Natural killer cell (primary cell): ENCODE data around the gene RPL15. TPM values are rescaled to one million over a fixed set of nuclear protein-coding genes. Genes with fewer than 3 reads are reported as not detected.

ENCODE experiments used
- ATAC-seq, 3 donors: fragments of 150-1000 bp in 2 of 3; fragments of 200-7000 bp in 1 of 3; cut with Tn5 transposase; 1 replicate in 1 of 3; 2 replicates in 2 of 3; pipeline ENCODE4 v1.10.0; 2021; ENCODE audit warnings: mild to moderate bottlenecking in 2 of 3, moderate library complexity in 2 of 3
- DNase-seq, 2 donors: peaks; one replicate each; pipeline versions ENCODE4 v3.0.0 to v3.0.0-alpha.2; 2013 to 2021; ENCODE audit warnings: mixed read lengths in 1 of 2
- H3K27ac ChIP-seq: one replicate; pipeline ENCODE4 v1.5.1; 2013; ENCODE audit warnings: mild to moderate bottlenecking, low read length
- H3K27me3 ChIP-seq: one replicate; pipeline ENCODE4 v1.6.1; 2013; ENCODE audit warnings: low read length; ENCODE audit not compliant: control insufficient read depth, insufficient read depth
- H3K36me3 ChIP-seq: one replicate; pipeline ENCODE4 v1.6.1; 2013; ENCODE audit warnings: low read length; ENCODE audit not compliant: control insufficient read depth, insufficient read depth
- H3K4me1 ChIP-seq: one replicate; pipeline ENCODE4 v1.6.1; 2013; ENCODE audit warnings: low read length; ENCODE audit not compliant: control insufficient read depth, insufficient read depth
- H3K4me3 ChIP-seq: one replicate; pipeline ENCODE4 v1.5.1; 2013; ENCODE audit warnings: low read length
- H3K9me3 ChIP-seq: one replicate; pipeline ENCODE4 v1.6.1; 2013; ENCODE audit warnings: low read length; ENCODE audit not compliant: control insufficient read depth, insufficient read depth
- H3K27ac Mint-ChIP-seq, 2 donors: one replicate each; pipeline ENCODE4 v1.8.0; 2022; ENCODE audit warnings: mild to moderate bottlenecking in 2 of 2, mixed read lengths in 2 of 2, moderate library complexity in 1 of 2
- H3K27me3 Mint-ChIP-seq, 2 donors: one replicate each; pipeline ENCODE4 v1.8.0; 2022; ENCODE audit warnings: low read depth in 2 of 2, mixed read lengths in 2 of 2
- H3K36me3 Mint-ChIP-seq: one replicate; pipeline ENCODE4 v1.8.0; 2022; ENCODE audit warnings: mixed read lengths
- H3K4me1 Mint-ChIP-seq, 2 donors: one replicate each; pipeline ENCODE4 v1.8.0; 2022; ENCODE audit warnings: mixed read lengths in 2 of 2
- H3K4me3 Mint-ChIP-seq: one replicate; pipeline ENCODE4 v1.8.0; 2022; ENCODE audit warnings: mild to moderate bottlenecking, moderate library complexity, mixed read lengths
- H3K9me3 Mint-ChIP-seq, 2 donors: one replicate each; pipeline ENCODE4 v1.8.0; 2022; ENCODE audit warnings: mixed read lengths in 2 of 2
- CTCF ChIP-seq: fragments of 200-600 bp; IDR thresholded peaks from one replicate; pipeline ENCODE4 v1.8.0; 2022; ENCODE audit warnings: antibody characterized with exemption
- WGBS: methylation state at CpG from one replicate; pipeline ENCODE4 v1.1.7; 2013; ENCODE audit warnings: missing lambda C conversion rate; ENCODE audit not compliant: insufficient coverage; 5-methylcytosine and 5-hydroxymethylcytosine counted together
- intact Hi-C: fragments of 100-400 bp; cut with micrococcal nuclease; formaldehyde crosslinking; loops from one replicate; pipeline ENCODE4 v1.14.2; 2022
- total RNA-seq, 4 donors: library from RNA; stranded (reverse); fragments of 120-200 nt in 1 of 4; gene quantifications; one replicate each; pipeline versions ENCODE4 v1.2.3 to v1.2.4, GENCODE V29; 2013 to 2022

The RPL15 gene
- total RNA-seq, 3 donors from 2014 or later (not counting 1 experiment from before 2014, with no cell fraction given) = 1,116 to 1,338 (median 1,291) TPM

GRCh38 chr3:23950293-23950692 lies 33.4 kb downstream of the RPL15 start:
- H3K27ac ChIP-seq = peak overlapping the region; percentile 20
- Mint-ChIP-seq H3K4me3 (peak overlapping the region; percentile 77), H3K4me1 (peaks cover 58 to 59% of the 10 kb centered on the region in 2 donors), H3K9me3 (no peaks in the 10 kb centered on the region), H3K27ac (peak overlapping the region; percentile 81 to 89), H3K36me3 (no peaks in the 10 kb centered on the region), H3K27me3 (no peaks in the 10 kb centered on the region)
- intact Hi-C loops = no loop called here
- ATAC-seq (no peak), DNase-seq (peak in 1 of 2 donors; percentile 24)
- peaks cover 6% of the 10 kb centered on the region for H3K36me3 ChIP-seq
- no peaks in the 10 kb centered on the region for H3K9me3 ChIP-seq
- peaks cover 11% of the 10 kb centered on the region for H3K4me1 ChIP-seq
- no peak for TF ChIP-seq CTCF
- no peaks in the 10 kb centered on the region for H3K27me3 ChIP-seq
- no peak overlapping the region for H3K4me3 ChIP-seq

GRCh38 chr3:23952646-23953045 lies 35.7 kb downstream of the RPL15 start:
- intact Hi-C loops = no loop called here
- no peaks in the 10 kb centered on the region for H3K27me3 ChIP-seq
- no peak overlapping the region for H3K4me3 ChIP-seq
- peaks cover 3% of the 10 kb centered on the region for H3K4me1 ChIP-seq
- Mint-ChIP-seq H3K27me3 (no peaks in the 10 kb centered on the region), H3K36me3 (no peaks in the 10 kb centered on the region), H3K27ac (no peak overlapping the region), H3K4me1 (peaks cover 53 to 57% of the 10 kb centered on the region in 2 donors), H3K9me3 (no peaks in the 10 kb centered on the region), H3K4me3 (no peak overlapping the region)
- WGBS = 62% methylated on average over 4 of the region's 4 CpGs
- H3K27ac ChIP-seq = no peak overlapping the region
- no peaks in the 10 kb centered on the region for H3K9me3 ChIP-seq
- DNase-seq = no peak
- TF ChIP-seq CTCF = no peak
- H3K36me3 ChIP-seq = peaks cover 11% of the 10 kb centered on the region
- ATAC-seq = no peak

- H3K4me3 Mint-ChIP-seq = no peak overlapping the region
- no peaks in the 10 kb centered on the region for H3K27me3 Mint-ChIP-seq
- peaks cover 45 to 51% of the 10 kb centered on the region in 2 donors for H3K4me1 Mint-ChIP-seq
- H3K9me3 ChIP-seq = no peaks in the 10 kb centered on the region
- H3K27me3 ChIP-seq = no peaks in the 10 kb centered on the region
- peaks cover 3% of the 10 kb centered on the region for H3K4me1 ChIP-seq
- no CpG with 5 or more reads among the region's 1 CpG for WGBS
- no peak overlapping the region for H3K4me3 ChIP-seq
- peaks cover 11% of the 10 kb centered on the region for H3K36me3 ChIP-seq
- intact Hi-C loops = no loop called here
- TF ChIP-seq CTCF = no peak
- DNase-seq (no peak), ATAC-seq (peak in 1 of 3 donors; percentile 2)
- no peak overlapping the region for H3K27ac ChIP-seq
- H3K36me3 Mint-ChIP-seq = no peaks in the 10 kb centered on the region
- no peaks in the 10 kb centered on the region for H3K9me3 Mint-ChIP-seq
- H3K27ac Mint-ChIP-seq = no peak overlapping the region
These were observed 36.6 kb downstream of the RPL15 start for GRCh38 chr3:23953523-23953922.

- Histone ChIP-seq H3K36me3 (peaks cover 11% of the 10 kb centered on the region), H3K27ac (no peak overlapping the region), H3K9me3 (no peaks in the 10 kb centered on the region), H3K4me3 (no peak overlapping the region), H3K27me3 (no peaks in the 10 kb centered on the region), H3K4me1 (peaks cover 9% of the 10 kb centered on the region)
- intact Hi-C loops = no loop called here
- Mint-ChIP-seq H3K27me3 (no peaks in the 10 kb centered on the region), H3K27ac (no peak overlapping the region), H3K4me1 (peaks cover 50 to 55% of the 10 kb centered on the region in 2 donors), H3K9me3 (no peaks in the 10 kb centered on the region), H3K36me3 (no peaks in the 10 kb centered on the region), H3K4me3 (no peak overlapping the region)
- ATAC-seq = no peak
- no peak for TF ChIP-seq CTCF
- no peak for DNase-seq
- WGBS = 100% methylated on average over 4 of the region's 5 CpGs
These were observed 37.2 kb downstream of the RPL15 start for GRCh38 chr3:23954144-23954543.
